ENCODE measurements around the gene PRRC2A.
"Not testable (repeated sequence)": the region's sequence is repeated elsewhere in the genome, so short reads cannot be mapped to it uniquely, and the experiment has no call there.

Gene PRRC2A

DNA sequence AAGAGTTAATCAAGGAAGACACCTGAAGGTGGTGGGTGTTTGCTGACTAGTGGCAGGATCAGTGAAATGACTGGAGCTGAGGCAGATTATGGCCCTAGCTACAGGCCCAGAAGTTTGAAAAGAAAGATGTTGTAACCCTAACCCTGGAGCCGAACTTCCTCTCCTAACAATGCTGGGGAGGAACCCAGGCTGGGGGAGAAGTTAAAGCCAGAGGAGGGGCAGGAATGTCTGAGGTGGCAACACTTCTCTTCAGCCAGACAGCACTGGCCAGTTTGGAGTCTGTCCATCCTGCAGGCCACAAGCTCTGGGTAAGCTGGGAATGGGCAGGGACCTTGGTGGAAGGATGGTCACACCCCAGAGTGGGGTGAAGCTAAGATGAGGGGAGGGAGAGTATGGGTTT is 34.5 kb upstream of the PRRC2A start, which contains the start of gene LST1:
Gene LST1 (plus strand): TSS at position 270 of the 400 bp plus-strand sequence. CDS start 1,023 bp downstream, outside the sequence.
- DNase-seq (ENCODE audit: low spot score) = no peak

DNA sequence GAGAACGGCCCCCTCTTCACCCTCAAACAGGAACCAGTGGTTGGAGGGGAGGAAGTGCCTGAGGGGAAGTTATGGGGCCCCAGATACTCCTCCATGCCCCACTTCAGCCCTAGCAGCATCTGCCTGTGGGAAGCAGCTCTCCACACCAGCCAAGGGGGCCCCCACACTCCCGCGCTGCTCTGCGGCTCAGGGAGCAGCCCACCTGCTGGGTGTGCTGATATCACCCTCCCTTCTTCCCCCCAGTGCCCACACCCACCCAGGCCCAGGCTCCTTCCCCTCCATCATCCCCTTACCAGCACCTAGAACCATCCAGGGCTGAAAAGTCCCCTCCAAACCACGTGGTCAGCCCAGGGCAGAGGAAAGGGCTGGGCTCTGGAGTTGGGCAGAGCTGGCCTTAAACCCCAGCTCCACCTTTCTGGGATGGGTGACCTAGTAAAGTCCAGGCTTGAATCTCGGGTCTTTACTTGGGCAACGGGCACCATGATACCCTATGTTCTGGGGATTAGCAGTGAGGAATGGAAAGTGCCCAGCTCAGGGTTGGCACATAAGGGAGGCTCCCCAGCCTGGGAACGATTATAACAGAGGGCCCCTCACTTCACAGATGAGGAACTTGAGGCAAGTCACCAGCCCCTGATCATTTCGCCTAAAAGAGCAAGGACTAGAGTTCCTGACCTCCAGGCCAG is 33.8 kb upstream of the PRRC2A start:
- no peak for DNase-seq (ENCODE audit: low spot score)

- DNase-seq (ENCODE audit: low spot score) = no peak
These were observed 32.4 kb upstream of the PRRC2A start for GRCh38 chr6:31587791-31588777.

GRCh38 chr6:31588871-31589650 is 31.5 kb upstream of the PRRC2A start:
- DNase-seq (ENCODE audit: low spot score) = no peak

- not testable (repeated sequence) for DNase-seq (ENCODE audit: low spot score)
These were observed 29.8 kb upstream of the PRRC2A start for GRCh38 chr6:31590691-31591090.

- DNase-seq (ENCODE audit: low spot score) = no peak
These were observed 28.1 kb upstream of the PRRC2A start for GRCh38 chr6:31592396-31592771.

DNA sequence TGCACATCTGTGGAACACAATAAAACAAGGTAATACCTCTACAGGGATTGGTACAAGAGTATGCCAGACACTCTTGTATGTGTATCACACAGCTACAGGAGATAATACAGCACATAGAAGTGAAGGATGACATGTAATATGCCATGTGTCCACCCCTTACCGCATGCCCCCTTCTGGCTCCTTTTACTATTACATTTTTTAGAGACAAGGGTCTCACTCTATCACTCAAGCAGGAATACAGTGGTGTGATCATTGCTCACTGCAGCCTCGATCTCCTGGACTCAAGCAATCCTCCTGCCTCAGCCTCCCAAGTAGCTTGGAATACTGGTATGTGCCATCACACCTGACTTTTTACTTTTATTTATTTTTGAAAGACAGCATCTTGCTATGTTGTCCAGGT is 23.5 kb upstream of the PRRC2A start:
- peak; percentile 43 for DNase-seq (ENCODE audit: low spot score)

- DNase-seq (ENCODE audit: low spot score) = no peak
These were observed 13.2 kb upstream of the PRRC2A start for GRCh38 chr6:31607317-31607716.

- no peak for DNase-seq (ENCODE audit: low spot score)
These were observed 10.8 kb upstream of the PRRC2A start for GRCh38 chr6:31609519-31610406.

DNA sequence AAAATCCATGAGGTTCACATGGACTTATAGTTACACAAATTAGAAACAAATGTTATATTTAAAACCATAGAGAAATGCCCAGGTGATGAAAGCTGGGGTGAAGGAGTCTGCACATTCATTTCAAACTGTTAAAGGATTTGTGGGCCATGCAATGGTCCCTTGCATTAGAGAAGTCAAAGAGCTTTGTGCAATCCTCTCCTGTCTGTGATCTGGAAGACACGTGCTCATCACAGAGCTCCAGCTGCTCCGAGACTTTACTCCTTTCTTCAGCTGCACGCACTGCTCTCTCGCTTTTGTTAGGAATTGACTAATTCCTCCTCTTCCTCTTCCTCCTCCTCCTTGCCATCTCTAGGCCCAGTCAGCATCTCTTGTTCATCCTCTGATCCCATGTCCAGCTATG is 9.5 kb upstream of the PRRC2A start:
- no peak for DNase-seq (ENCODE audit: low spot score)

DNA sequence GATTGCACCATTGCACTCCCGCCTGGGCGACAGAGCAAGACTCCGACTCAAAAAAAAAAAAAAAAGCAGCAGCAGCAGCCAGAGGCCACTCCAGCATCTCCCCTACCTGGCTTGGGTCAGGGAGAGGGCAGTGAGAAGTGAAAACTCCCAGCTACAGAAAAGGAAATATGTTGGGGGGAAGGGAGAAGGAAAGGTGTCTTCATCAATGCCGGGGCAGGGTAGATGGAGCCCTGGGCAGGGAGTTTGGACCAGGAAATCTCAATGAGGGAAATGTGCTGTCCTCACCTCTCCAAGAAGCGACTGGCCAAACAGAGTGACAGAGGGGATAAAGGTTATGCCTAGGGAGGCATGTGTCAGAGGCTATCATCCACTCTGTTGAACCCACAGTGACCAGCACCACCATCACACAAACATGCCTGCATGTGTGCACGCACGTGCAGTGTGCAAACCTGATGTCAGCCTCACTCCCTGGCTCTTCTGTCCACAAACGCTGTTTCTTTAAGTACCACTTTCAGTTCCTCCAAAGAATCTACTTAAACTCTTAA is 6.4 kb upstream of the PRRC2A start:
- no peak for DNase-seq (ENCODE audit: low spot score)

GRCh38 chr6:31614684-31615578 is 5.6 kb upstream of the PRRC2A start, which contains the start of gene AIF1:
AIF1 (plus strand) TSS chr6:31615234; CDS start chr6:31615330, 96 bp downstream.
- DNase-seq (ENCODE audit: low spot score) = no peak

GRCh38 chr6:31615748-31616147 is 4.8 kb upstream of the PRRC2A start:
- DNase-seq (ENCODE audit: low spot score) = no peak

GRCh38 chr6:31617010-31617409 is 3.5 kb upstream of the PRRC2A start:
- no peak for DNase-seq (ENCODE audit: low spot score)

GRCh38 chr6:31619805-31620585 is 520 bp upstream of the PRRC2A start:
- DNase-seq (ENCODE audit: low spot score) = peak; percentile 99

DNA sequence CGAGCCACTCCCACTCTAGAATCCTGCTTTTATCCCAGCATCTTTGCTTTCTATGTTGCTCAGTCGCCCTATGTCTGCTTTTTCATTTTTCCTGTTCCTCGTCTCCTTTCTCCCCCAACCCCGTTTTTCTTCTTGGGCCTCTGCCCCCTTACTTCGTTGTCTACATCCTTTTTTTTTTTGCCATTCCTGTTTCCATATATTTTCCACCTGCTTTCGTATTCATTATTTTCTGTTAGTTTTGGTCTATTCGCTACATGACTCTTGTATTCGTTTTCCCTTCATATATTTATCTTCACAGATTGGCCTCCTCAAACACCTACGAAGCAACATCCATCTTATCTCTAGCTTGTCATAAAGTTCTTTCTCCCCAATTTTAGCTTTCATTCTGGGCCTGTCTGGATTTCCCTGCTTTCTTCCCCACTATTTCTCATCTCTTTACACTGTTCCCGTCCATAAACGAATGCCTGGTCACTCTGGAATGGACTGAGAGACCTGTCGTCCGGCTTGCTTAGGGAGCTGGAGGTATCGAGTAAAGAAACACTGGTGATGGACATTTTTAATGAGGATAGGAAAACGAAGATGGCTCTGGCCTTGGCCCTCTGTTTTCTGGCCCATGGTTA is 915 bp downstream of the PRRC2A start:
- DNase-seq (ENCODE audit: low spot score) = peak; percentile 20

DNA sequence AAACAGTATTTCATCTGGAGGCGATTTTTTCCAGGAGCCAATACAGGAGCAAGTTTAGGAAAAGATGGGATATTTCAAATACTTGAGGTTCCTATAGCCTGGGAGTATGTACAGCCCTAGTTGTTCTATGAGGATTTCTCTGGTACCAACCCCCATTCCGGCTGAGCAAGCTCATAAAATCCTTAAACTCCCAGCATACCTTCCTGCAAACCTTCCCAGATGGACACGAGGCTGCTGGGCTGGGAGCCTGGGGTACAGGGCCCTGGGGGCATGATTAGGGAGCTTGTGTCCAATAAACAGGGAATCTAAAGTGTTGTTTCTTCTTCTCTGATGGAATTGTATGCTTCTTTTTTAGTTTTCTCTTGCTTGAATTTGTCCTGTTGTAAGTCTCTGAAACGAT is 1.5 kb downstream of the PRRC2A start:
- no peak for DNase-seq (ENCODE audit: low spot score)

- no peak for DNase-seq (ENCODE audit: low spot score)
These were observed 2.2 kb downstream of the PRRC2A start for GRCh38 chr6:31622684-31623091.

DNA sequence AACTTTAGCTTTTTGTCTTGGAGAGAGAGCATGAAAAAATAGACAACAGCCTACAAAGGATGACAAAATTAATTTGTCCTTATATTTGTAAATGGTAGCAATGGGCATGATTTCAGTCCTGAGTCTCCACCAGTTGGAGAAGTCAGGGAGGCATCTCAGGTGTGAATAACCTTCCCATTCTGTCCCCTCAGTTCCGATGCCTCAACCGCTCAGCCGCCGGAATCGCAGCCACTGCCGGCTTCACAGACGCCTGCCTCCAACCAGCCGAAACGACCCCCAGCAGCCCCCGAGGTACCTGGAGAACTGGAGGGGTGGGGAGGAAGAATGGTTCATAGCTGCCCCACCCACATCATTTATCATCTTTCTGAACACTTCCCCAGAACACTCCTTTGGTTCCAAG is 3.6 kb downstream of the PRRC2A start:
- DNase-seq (ENCODE audit: low spot score) = no peak

Measured in hematopoietic multipotent progenitor cell treated with erythropoietin and hydrocortisone succinate and interleukin-3 and kit ligand, for 15 days (in vitro differentiated cells).